Endothelial cell (in vitro differentiated cells): ENCODE results near the gene ANKRD33B. TPM values are rescaled to one million over a fixed set of nuclear protein-coding genes. Genes with fewer than 3 reads are reported as not detected.

ENCODE experiments used
- DNase-seq: peaks from one replicate; pipeline ENCODE4 v3.0.0; 2021; ENCODE audit warnings: low spot score
- H3K27ac Mint-ChIP-seq: one replicate; pipeline ENCODE4 v1.8.0; 2021; ENCODE audit warnings: mixed read lengths, inconsistent platforms; ENCODE audit not compliant: unreplicated experiment
- H3K27me3 Mint-ChIP-seq: one replicate; pipeline ENCODE4 v1.8.0; 2021; ENCODE audit warnings: mild to moderate bottlenecking, moderate library complexity, mixed read lengths, inconsistent platforms; ENCODE audit not compliant: unreplicated experiment
- H3K36me3 Mint-ChIP-seq: one replicate; pipeline ENCODE4 v1.8.0; 2021; ENCODE audit warnings: mild to moderate bottlenecking, low read depth, mixed read lengths, inconsistent platforms; ENCODE audit not compliant: unreplicated experiment
- H3K4me1 Mint-ChIP-seq: one replicate; pipeline ENCODE4 v1.8.0; 2021; ENCODE audit warnings: mild to moderate bottlenecking, mixed read lengths, inconsistent platforms; ENCODE audit not compliant: unreplicated experiment
- H3K4me3 Mint-ChIP-seq: one replicate; pipeline ENCODE4 v1.8.0; 2021; ENCODE audit warnings: mild to moderate bottlenecking, mixed read lengths, inconsistent platforms; ENCODE audit not compliant: unreplicated experiment
- H3K9me3 Mint-ChIP-seq: one replicate; pipeline ENCODE4 v1.8.0; 2021; ENCODE audit warnings: mixed read lengths, inconsistent platforms; ENCODE audit not compliant: unreplicated experiment
- CTCF ChIP-seq: fragments of 200-600 bp; sonication (generic); IDR thresholded peaks from one replicate; pipeline ENCODE4 v1.5.0; 2021; ENCODE audit warnings: antibody characterized with exemption; ENCODE audit not compliant: unreplicated experiment
- total RNA-seq: library from RNA; stranded (reverse); fragmentation: NEBNext Ultra II Directional; extraction: Animal tissue kit (Norgen Biotek cat#: 25700); gene quantifications from one replicate; pipeline ENCODE4 v1.2.1, GENCODE V29; 2021; ENCODE audit not compliant: unreplicated experiment

Gene ANKRD33B
- total RNA-seq, 1 donor from 2014 or later = 7.0 TPM

- Mint-ChIP-seq H3K27me3 (no peaks in the 10 kb centered on the region), H3K27ac (no peak overlapping the region), H3K4me3 (no peak overlapping the region), H3K4me1 (peaks cover 19% of the 10 kb centered on the region), H3K36me3 (peaks cover 7% of the 10 kb centered on the region), H3K9me3 (peaks cover 6% of the 10 kb centered on the region)
- no peak for DNase-seq
- TF ChIP-seq CTCF = no peak
Observed at GRCh38 chr5:10580531-10581423, 16.9 kb downstream of the ANKRD33B start.

- no peak for TF ChIP-seq CTCF
- peaks cover 4% of the 10 kb centered on the region for H3K9me3 Mint-ChIP-seq
- DNase-seq = no peak
- H3K36me3 Mint-ChIP-seq = peaks cover 7% of the 10 kb centered on the region
- H3K4me1 Mint-ChIP-seq = peaks cover 18% of the 10 kb centered on the region
- H3K27ac Mint-ChIP-seq = no peak overlapping the region
- H3K4me3 Mint-ChIP-seq = no peak overlapping the region
- H3K27me3 Mint-ChIP-seq = no peaks in the 10 kb centered on the region
Observed at GRCh38 chr5:10581424-10581748, 17.5 kb downstream of the ANKRD33B start.

GRCh38 chr5:10581867-10582511, 18.1 kb downstream of the ANKRD33B start:
- DNase-seq = no peak
- peaks cover 4% of the 10 kb centered on the region for H3K36me3 Mint-ChIP-seq
- no peaks in the 10 kb centered on the region for H3K27me3 Mint-ChIP-seq
- no peak overlapping the region for H3K4me3 Mint-ChIP-seq
- H3K27ac Mint-ChIP-seq = no peak overlapping the region
- peaks cover 18% of the 10 kb centered on the region for H3K4me1 Mint-ChIP-seq
- H3K9me3 Mint-ChIP-seq = peaks cover 4% of the 10 kb centered on the region
- TF ChIP-seq CTCF = no peak

GRCh38 chr5:10582512-10582897, 18.6 kb downstream of the ANKRD33B start:
- TF ChIP-seq CTCF = no peak
- Mint-ChIP-seq H3K4me3 (peak overlapping the region; percentile 37), H3K9me3 (peaks cover 4% of the 10 kb centered on the region), H3K27ac (no peak overlapping the region), H3K36me3 (peaks cover 4% of the 10 kb centered on the region), H3K27me3 (no peaks in the 10 kb centered on the region), H3K4me1 (peaks cover 16% of the 10 kb centered on the region)
- DNase-seq = no peak
